Osteoblast (primary cell): ENCODE measurements around the gene NHSL2. TPM values are rescaled to one million over a fixed set of nuclear protein-coding genes. Genes with fewer than 3 reads are reported as not detected.
"Not testable (repeated sequence)": the region's sequence is repeated elsewhere in the genome, so short reads cannot be mapped to it uniquely, and the experiment has no call there.

Experiments used
- DNase-seq: peaks from one replicate; pipeline ENCODE4 v3.0.0; 2011; ENCODE audit warnings: low spot score, mixed read lengths; ENCODE audit not compliant: insufficient read length; ENCODE audit errors: missing footprints
- H2AFZ ChIP-seq: 2 replicates; pipeline ENCODE4 v1.6.0; 2011; ENCODE audit warnings: mild to moderate bottlenecking, low read length
- H3K27ac ChIP-seq: 2 replicates; pipeline ENCODE4 v1.5.1; 2011; ENCODE audit warnings: mild to moderate bottlenecking, low read depth, low read length, moderate library complexity
- H3K27me3 ChIP-seq: 2 replicates; pipeline ENCODE4 v1.6.0; 2012; ENCODE audit warnings: mild to moderate bottlenecking, control low read depth, inconsistent platforms, low read length, moderate library complexity; ENCODE audit not compliant: insufficient read depth
- H3K36me3 ChIP-seq: 2 replicates; pipeline ENCODE4 v1.5.1; 2011; ENCODE audit warnings: mild to moderate bottlenecking, low read length, control low read depth, moderate library complexity; ENCODE audit not compliant: insufficient read depth
- H3K4me1 ChIP-seq: 2 replicates; pipeline ENCODE4 v1.5.1; 2011; ENCODE audit warnings: mild to moderate bottlenecking, low read length, control low read depth, moderate library complexity; ENCODE audit not compliant: insufficient read depth
- H3K4me2 ChIP-seq: 2 replicates; pipeline ENCODE4 v1.6.0; 2011; ENCODE audit warnings: mild to moderate bottlenecking, low read length; ENCODE audit not compliant: insufficient read depth
- H3K4me3 ChIP-seq: fragments of 200-600 bp; sonication (generic); 3 replicates; pipeline ENCODE4 v1.5.1; 2012; ENCODE audit warnings: mild to moderate bottlenecking, low read length, inconsistent platforms; ENCODE audit not compliant: insufficient read depth
- H3K79me2 ChIP-seq: 2 replicates; pipeline ENCODE4 v1.6.0; 2012; ENCODE audit warnings: mild to moderate bottlenecking, low read length, control low read depth, inconsistent platforms; ENCODE audit not compliant: insufficient read depth
- H3K9me3 ChIP-seq: 2 replicates; pipeline ENCODE4 v1.5.1; 2011; ENCODE audit warnings: low read depth, low read length, control low read depth
- H4K20me1 ChIP-seq: 2 replicates; pipeline ENCODE4 v1.6.0; 2012; ENCODE audit warnings: mild to moderate bottlenecking, low read length, control low read depth; ENCODE audit not compliant: insufficient read depth
- CTCF ChIP-seq: IDR thresholded peaks from 2 replicates; pipeline ENCODE4 v1.5.1; 2011; ENCODE audit warnings: mild to moderate bottlenecking, low read depth, low read length, moderate library complexity; ENCODE audit errors: extremely low read depth
- total RNA-seq: library from RNA; depleted of rRNA; stranded (reverse); fragments of >200 nt; gene quantifications from 2 replicates; pipeline ENCODE4 v1.2.3, GENCODE V29; 2012

The NHSL2 gene
- 1.1 and 1.8 TPM in 2 replicates for total RNA-seq

GRCh38 chrX:71910643-71910985 lies at the start of gene NHSL2:
Gene NHSL2 (plus strand): TSS chrX:71910845.
- no peak for TF ChIP-seq CTCF
- H3K36me3 ChIP-seq: no peaks in the 10 kb centered on the region
- DNase-seq: no peak
- peaks cover 49% of the 10 kb centered on the region for H3K27me3 ChIP-seq
- no peaks in the 10 kb centered on the region for H3K4me1 ChIP-seq
- H3K79me2 ChIP-seq: no peaks in the 10 kb centered on the region
- H2AFZ ChIP-seq: no peak within 1 kb of the TSS
- no peaks in the 10 kb centered on the region for H3K9me3 ChIP-seq
- no peaks in the 10 kb centered on the region for H4K20me1 ChIP-seq
- peak within 1 kb of the TSS; percentile 62 for H3K4me3 ChIP-seq
- no peak within 1 kb of the TSS for H3K27ac ChIP-seq
- peak within 1 kb of the TSS; percentile 76 for H3K4me2 ChIP-seq

GRCh38 chrX:71867680-71868079 lies 43.0 kb upstream of the NHSL2 start:
- no peak overlapping the region for H3K4me3 ChIP-seq
- H3K9me3 ChIP-seq: no peaks in the 10 kb centered on the region
- H2AFZ ChIP-seq: no peak overlapping the region
- no peaks in the 10 kb centered on the region for H3K36me3 ChIP-seq
- no peak overlapping the region for H3K27ac ChIP-seq
- no peaks in the 10 kb centered on the region for H3K4me1 ChIP-seq
- no peak overlapping the region for H3K4me2 ChIP-seq
- H3K27me3 ChIP-seq: peaks cover 50% of the 10 kb centered on the region
- no peaks in the 10 kb centered on the region for H4K20me1 ChIP-seq
- no peaks in the 10 kb centered on the region for H3K79me2 ChIP-seq
- no peak for TF ChIP-seq CTCF
- DNase-seq: peak; percentile 4

GRCh38 chrX:71869566-71869965 lies 41.1 kb upstream of the NHSL2 start:
- not testable (repeated sequence) for H3K79me2 ChIP-seq, H3K9me3 ChIP-seq, DNase-seq, H3K4me1 ChIP-seq, H2AFZ ChIP-seq, H3K4me3 ChIP-seq, H3K4me2 ChIP-seq, H4K20me1 ChIP-seq, H3K36me3 ChIP-seq, H3K27ac ChIP-seq
- H3K27me3 ChIP-seq: peaks cover 39% of the 10 kb centered on the region

- Histone ChIP-seq H3K4me1 (no peaks in the 10 kb centered on the region), H3K36me3 (no peaks in the 10 kb centered on the region), H2AFZ (no peak overlapping the region), H3K4me3 (no peak overlapping the region), H3K27me3 (peaks cover 33% of the 10 kb centered on the region), H3K79me2 (no peaks in the 10 kb centered on the region), H3K27ac (peak overlapping the region; percentile 23), H3K9me3 (no peaks in the 10 kb centered on the region), H3K4me2 (peak overlapping the region; percentile 18), H4K20me1 (no peaks in the 10 kb centered on the region)
- TF ChIP-seq CTCF: peak; percentile 43
- peak; percentile 86 for DNase-seq
Observed at GRCh38 chrX:71870208-71871098, 40.2 kb upstream of the NHSL2 start.
